ENCODE data around the gene DPCD.

Gene DPCD

DNA sequence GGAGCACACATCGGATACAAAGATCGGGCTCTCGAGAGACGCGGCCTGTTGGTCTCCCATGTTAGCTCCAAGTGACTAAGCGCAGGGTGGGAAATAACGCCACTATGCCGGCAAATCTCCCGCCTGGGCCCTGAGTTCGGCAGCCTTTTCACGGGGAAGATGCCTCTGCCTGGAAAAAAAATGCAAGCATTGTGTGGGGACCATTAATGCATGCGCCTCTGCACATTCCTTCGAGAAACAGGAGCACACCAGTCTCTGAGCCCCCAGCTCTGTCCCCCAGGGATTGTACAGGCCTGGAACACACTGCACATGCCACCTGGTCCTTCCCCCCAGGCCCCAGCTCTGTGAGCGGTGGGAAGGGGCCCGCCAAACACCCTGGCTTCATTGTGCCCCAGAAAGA is 62.7 kb downstream of the DPCD start:
- Histone ChIP-seq H3K79me2 (ENCODE audit: insufficient read depth, low read length) (no peaks in the 10 kb centered on the region), H3K4me3 (ENCODE audit: low read depth, low read length, poor library complexity, severe bottlenecking) (no peak overlapping the region), H3K27me3 (ENCODE audit: insufficient read depth, low read length) (no peaks in the 10 kb centered on the region), H2AFZ (ENCODE audit: low read length) (no peak overlapping the region), H3K27ac (ENCODE audit: low read depth, low read length, poor library complexity, severe bottlenecking) (no peak overlapping the region), H3F3A (ENCODE audit: insufficient read depth, low read length) (no peaks in the 10 kb centered on the region), H3K9me2 (ENCODE audit: low read depth, low read length) (no peaks in the 10 kb centered on the region), H3K4me2 (ENCODE audit: low read length) (no peak overlapping the region), H4K20me1 (ENCODE audit: insufficient read depth, low read length) (no peaks in the 10 kb centered on the region), H3K9ac (ENCODE audit: low read length) (no peak overlapping the region), H3K4me1 (ENCODE audit: insufficient read depth, low read length, severe bottlenecking) (no peaks in the 10 kb centered on the region), H3K36me3 (ENCODE audit: insufficient read depth, low read length) (peaks cover 9% of the 10 kb centered on the region), H3K9me3 (ENCODE audit: low read length) (no peaks in the 10 kb centered on the region)
- TF ChIP-seq EZH2 (IDR thresholded peaks at IDR 0.05; ENCODE audit: borderline replicate concordance, low read length) = no peak
- TF ChIP-seq, protein P1, sequence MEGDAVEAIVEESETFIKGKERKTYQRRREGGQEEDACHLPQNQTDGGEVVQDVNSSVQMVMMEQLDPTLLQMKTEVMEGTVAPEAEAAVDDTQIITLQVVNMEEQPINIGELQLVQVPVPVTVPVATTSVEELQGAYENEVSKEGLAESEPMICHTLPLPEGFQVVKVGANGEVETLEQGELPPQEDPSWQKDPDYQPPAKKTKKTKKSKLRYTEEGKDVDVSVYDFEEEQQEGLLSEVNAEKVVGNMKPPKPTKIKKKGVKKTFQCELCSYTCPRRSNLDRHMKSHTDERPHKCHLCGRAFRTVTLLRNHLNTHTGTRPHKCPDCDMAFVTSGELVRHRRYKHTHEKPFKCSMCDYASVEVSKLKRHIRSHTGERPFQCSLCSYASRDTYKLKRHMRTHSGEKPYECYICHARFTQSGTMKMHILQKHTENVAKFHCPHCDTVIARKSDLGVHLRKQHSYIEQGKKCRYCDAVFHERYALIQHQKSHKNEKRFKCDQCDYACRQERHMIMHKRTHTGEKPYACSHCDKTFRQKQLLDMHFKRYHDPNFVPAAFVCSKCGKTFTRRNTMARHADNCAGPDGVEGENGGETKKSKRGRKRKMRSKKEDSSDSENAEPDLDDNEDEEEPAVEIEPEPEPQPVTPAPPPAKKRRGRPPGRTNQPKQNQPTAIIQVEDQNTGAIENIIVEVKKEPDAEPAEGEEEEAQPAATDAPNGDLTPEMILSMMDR (IDR thresholded peaks at IDR 0.05; ENCODE audit: low read length) = no peak

DNA sequence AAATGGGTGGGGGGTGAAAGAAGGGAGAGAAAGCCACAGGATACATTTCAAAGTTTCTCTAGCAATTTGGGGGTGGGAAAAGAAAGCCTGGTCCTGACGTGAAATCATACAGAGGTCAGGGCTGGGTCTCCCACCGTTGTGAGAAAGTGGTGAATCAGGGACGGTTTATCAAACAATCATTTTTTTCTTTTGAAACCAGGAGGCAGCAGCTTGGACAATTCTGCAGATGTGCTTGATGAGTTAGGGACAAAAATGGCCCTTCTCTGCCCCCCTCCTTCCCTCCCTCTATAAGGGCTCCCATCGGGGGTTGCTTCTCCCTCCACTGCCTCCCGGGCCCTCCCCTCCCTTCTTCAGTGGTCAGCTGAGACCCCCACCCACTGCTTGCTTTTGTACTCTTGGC is 63.2 kb downstream of the DPCD start:
- no peaks in the 10 kb centered on the region for H3F3A ChIP-seq (ENCODE audit: insufficient read depth, low read length)
- H3K27ac ChIP-seq (ENCODE audit: low read depth, low read length, poor library complexity, severe bottlenecking) = no peak overlapping the region
- H4K20me1 ChIP-seq (ENCODE audit: insufficient read depth, low read length) = no peaks in the 10 kb centered on the region
- no peaks in the 10 kb centered on the region for H3K9me3 ChIP-seq (ENCODE audit: low read length)
- no peaks in the 10 kb centered on the region for H3K79me2 ChIP-seq (ENCODE audit: insufficient read depth, low read length)
- no peaks in the 10 kb centered on the region for H3K4me1 ChIP-seq (ENCODE audit: insufficient read depth, low read length, severe bottlenecking)
- H3K4me3 ChIP-seq (ENCODE audit: low read depth, low read length, poor library complexity, severe bottlenecking) = no peak overlapping the region
- H3K27me3 ChIP-seq (ENCODE audit: insufficient read depth, low read length) = no peaks in the 10 kb centered on the region
- TF ChIP-seq, protein P1 (IDR thresholded peaks at IDR 0.05; ENCODE audit: low read length) = no peak
- TF ChIP-seq EZH2 (IDR thresholded peaks at IDR 0.05; ENCODE audit: borderline replicate concordance, low read length) = no peak
- peaks cover 12% of the 10 kb centered on the region for H3K36me3 ChIP-seq (ENCODE audit: insufficient read depth, low read length)
- no peak overlapping the region for H3K9ac ChIP-seq (ENCODE audit: low read length)
- no peak overlapping the region for H2AFZ ChIP-seq (ENCODE audit: low read length)
- H3K4me2 ChIP-seq (ENCODE audit: low read length) = no peak overlapping the region
- no peaks in the 10 kb centered on the region for H3K9me2 ChIP-seq (ENCODE audit: low read depth, low read length)

DNA sequence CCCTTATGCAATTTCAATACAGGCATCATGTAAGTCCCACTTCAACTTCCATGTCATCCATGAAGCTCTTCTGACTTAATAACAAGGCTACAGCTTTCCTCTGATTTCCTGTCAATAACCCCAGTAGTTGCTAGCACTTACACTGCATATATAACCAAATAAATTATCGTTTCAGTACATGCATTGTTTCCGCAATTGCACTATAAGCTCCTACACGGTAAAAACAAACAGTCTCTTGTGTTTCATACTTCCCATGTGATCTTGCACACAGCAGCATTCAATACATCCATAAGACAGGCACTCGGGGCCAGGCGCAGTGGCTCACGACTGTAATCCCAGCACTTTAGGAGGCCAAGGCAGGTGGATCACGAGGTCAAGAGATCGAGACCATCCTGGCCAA is 65.4 kb downstream of the DPCD start:
- no peaks in the 10 kb centered on the region for H3K27me3 ChIP-seq (ENCODE audit: insufficient read depth, low read length)
- no peak overlapping the region for H3K9ac ChIP-seq (ENCODE audit: low read length)
- TF ChIP-seq EZH2 (IDR thresholded peaks at IDR 0.05; ENCODE audit: borderline replicate concordance, low read length) = no peak
- TF ChIP-seq, protein P1 (IDR thresholded peaks at IDR 0.05; ENCODE audit: low read length) = no peak

More for the DNA sequence above, 65.4 kb downstream of the DPCD start:
- Histone ChIP-seq H3K79me2 (ENCODE audit: insufficient read depth, low read length) (no peaks in the 10 kb centered on the region), H3K4me1 (ENCODE audit: insufficient read depth, low read length, severe bottlenecking) (no peaks in the 10 kb centered on the region), H3K9me3 (ENCODE audit: low read length) (no peaks in the 10 kb centered on the region), H3K9me2 (ENCODE audit: low read depth, low read length) (no peaks in the 10 kb centered on the region), H3K36me3 (ENCODE audit: insufficient read depth, low read length) (peaks cover 16% of the 10 kb centered on the region), H2AFZ (ENCODE audit: low read length) (no peak overlapping the region), H4K20me1 (ENCODE audit: insufficient read depth, low read length) (no peaks in the 10 kb centered on the region), H3K27ac (ENCODE audit: low read depth, low read length, poor library complexity, severe bottlenecking) (no peak overlapping the region), H3K4me2 (ENCODE audit: low read length) (no peak overlapping the region), H3K4me3 (ENCODE audit: low read depth, low read length, poor library complexity, severe bottlenecking) (no peak overlapping the region), H3F3A (ENCODE audit: insufficient read depth, low read length) (no peaks in the 10 kb centered on the region)

Measured in OCI-LY1 (cell line).